GM18907 (cell line): ENCODE measurements around the gene SLITRK4.

ENCODE experiments used
- ATAC-seq: cut with Tn5 transposase; IDR thresholded peaks from one replicate; pipeline ENCODE4 v1.9.1; 2021; ENCODE audit warnings: mild to moderate bottlenecking, moderate library complexity; ENCODE audit not compliant: unreplicated experiment

Gene SLITRK4

GRCh38 chrX:143635915-143636314, at the start of gene SLITRK4:
Gene SLITRK4 (minus strand): TSS chrX:143636101. CDS start chrX:143631108, 4,993 bp downstream.
- no peak for ATAC-seq

DNA sequence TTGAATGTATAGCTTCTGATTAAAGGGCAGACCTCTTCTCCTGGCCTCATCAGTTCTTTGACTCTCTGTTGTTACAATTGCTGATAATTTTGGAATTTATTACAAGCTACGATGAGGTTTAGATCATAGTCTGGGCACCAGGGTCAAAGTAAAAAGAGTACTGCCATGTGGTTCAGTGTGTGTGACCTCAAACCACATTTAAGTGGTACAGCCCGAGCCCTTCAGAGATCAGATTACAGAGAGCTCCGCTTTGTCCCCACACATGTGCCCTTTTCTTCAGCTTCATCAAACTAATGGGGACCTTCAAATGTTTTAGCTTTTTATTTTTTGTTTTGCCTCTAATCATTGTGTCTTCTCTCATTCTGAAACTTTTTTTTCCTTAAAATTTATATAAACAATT, 47.6 kb upstream of the SLITRK4 start:
- ATAC-seq: no peak

DNA sequence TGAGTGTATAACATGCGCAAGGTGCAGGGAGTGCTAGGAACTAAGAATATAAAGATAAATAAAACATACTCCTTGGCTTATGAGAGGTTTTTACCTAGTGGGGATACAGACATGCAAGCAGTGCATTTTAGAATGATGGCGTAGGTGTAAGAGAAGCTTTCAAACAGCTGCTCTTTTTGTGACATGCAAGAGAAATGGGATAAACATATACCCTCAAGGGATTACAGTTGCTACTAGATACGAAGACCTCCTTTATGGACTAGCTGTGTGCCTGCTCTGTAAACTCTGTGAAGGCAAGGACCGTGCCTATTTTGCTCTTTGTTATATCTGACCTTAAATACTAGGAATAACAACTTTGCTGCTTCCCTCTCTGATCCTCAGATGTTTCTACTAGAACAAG, 39.0 kb upstream of the SLITRK4 start:
- ATAC-seq: no peak

GRCh38 chrX:143669395-143669794, 33.5 kb upstream of the SLITRK4 start:
- no peak for ATAC-seq

GRCh38 chrX:143664302-143664701, 28.4 kb upstream of the SLITRK4 start:
- no peak for ATAC-seq

- no peak for ATAC-seq
These were observed 27.9 kb upstream of the SLITRK4 start for GRCh38 chrX:143663755-143664154.

- no peak for ATAC-seq
These were observed 25.4 kb upstream of the SLITRK4 start for GRCh38 chrX:143661286-143661685.

DNA sequence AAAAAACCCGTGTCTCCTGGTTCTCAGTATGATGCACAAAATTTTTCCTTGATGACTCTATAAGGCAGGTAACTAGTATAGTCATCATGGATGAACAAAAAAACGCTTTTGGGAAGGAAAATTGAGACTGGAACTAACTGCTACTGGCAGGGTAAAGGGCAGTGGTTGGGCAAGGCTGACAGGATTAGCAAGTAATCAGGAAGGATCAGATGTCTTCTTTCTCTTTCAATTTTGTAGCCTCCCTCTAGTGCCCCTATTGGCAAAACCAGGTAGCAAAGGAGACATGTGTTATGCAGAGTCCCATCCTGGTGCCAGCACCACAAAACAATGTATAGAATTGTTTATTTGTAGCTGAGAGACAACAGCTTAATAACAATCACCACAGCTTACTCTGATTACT, 12.8 kb upstream of the SLITRK4 start:
- no peak for ATAC-seq

- ATAC-seq: no peak
These were observed 6.5 kb upstream of the SLITRK4 start for GRCh38 chrX:143642426-143642825.

DNA sequence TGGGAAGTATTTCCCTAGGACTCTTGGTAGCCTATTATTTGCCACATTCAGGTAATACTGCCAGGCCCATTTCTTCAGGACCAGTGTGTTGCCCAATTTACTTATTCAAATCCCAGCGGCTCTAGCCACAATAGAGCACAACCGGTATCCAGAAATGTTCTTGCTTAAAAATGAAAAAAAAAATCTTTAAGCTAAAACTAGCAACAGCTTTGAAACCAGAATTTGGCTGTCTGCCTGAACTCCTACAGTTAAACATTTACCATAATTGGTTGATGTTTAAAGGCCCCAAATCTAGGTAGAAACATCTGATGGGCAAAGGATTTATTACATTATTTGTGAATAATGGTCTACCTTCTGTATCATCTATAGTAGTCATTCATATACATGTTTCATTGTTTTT, 930 bp upstream of the SLITRK4 start:
- ATAC-seq: no peak

DNA sequence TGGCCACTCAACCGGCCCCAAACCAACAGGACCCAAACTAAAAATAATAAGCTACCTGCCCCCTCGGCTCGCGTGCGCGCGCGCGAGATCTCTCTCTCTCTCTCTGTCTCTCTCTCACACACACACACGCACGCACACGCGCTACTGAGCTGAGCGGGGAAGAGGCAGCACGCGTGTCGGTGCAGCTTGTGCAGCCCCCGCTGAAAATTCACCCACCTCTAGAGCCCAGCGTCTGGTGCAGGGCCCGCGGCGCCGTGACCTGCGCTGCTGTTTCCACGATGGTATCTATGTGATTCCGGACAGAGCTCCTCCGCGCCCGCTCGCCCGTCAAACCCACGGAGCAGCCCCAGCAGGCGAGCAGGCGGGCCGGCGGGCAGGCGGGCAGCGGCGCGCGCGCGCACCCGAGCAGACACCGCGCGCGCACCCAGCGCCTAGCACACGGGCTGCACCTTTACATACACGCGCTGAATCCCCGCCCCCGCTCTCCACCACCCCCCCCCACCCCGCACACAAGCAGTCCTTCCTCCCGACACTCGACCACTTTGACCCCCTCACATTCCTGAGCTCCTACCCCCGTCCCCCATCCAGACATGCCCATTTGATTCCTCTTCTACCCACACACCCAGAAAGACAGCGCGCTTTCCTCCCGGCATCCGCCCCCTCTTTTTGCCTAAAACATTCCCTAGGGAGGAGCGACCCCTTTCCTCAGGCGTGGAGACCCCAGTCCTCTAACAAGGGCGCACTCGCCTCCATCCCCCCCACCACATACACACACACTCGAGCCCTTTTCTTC, 1.0 kb downstream of the SLITRK4 start:
- no peak for ATAC-seq

DNA sequence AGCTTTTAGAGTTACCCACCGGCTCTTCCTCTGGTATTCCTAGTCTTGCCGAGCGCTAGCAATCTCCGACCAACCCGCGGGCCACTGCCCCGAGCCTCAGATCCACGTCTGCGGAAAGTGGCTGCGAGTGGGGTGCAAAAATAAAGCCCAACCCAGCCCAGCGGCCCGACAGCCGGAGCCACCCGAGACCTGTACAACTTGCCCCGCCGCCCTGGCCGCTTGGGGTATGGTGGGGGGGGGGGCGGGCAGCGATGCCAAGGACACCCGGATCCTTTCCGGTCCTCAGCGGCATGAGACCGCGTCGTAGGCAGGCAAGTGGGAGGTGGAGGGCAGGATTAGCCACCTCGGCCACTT, 1.6 kb downstream of the SLITRK4 start:
- ATAC-seq: no peak

DNA sequence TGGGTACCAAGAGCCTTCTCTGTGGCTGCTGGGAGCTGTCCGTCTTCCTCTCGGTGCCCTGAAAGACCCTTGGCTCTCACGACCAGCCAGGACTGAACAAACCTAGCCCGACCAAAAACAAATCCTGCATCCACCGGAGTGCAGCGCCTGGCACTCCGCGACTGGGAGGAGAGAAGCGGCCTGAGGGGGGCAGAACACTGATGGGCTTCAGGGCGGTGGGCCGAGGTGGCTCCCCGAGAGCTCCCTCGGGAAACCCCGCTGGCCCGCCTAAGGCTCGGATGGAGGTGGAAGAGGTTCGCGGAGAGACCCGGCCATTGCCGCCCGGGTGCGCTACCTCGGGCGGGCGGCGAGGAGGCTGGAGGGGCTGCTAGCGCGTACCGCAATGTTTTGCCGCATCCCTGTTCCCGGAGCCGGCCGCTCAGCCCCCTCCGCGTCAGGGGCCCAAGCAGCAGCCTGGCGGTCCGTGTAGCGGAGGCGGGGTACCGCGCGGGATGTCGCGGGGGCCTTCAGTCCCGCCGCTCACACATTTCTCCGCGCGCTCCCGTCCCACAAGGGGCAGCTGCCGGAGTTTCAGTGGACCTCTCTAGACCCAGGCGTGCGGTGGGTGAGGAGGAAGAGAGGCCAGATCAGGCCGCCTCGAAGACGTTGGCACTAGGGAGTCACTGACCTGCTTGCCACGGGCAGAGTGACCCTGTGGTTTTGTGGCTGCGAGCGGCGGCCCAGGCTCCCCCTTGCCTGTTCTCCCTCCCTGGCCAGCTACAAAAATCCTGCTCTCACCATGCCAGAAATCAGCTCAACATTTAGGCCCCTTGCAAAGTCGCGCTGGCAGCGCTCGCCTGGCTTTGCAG, 2.2 kb downstream of the SLITRK4 start:
- no peak for ATAC-seq

DNA sequence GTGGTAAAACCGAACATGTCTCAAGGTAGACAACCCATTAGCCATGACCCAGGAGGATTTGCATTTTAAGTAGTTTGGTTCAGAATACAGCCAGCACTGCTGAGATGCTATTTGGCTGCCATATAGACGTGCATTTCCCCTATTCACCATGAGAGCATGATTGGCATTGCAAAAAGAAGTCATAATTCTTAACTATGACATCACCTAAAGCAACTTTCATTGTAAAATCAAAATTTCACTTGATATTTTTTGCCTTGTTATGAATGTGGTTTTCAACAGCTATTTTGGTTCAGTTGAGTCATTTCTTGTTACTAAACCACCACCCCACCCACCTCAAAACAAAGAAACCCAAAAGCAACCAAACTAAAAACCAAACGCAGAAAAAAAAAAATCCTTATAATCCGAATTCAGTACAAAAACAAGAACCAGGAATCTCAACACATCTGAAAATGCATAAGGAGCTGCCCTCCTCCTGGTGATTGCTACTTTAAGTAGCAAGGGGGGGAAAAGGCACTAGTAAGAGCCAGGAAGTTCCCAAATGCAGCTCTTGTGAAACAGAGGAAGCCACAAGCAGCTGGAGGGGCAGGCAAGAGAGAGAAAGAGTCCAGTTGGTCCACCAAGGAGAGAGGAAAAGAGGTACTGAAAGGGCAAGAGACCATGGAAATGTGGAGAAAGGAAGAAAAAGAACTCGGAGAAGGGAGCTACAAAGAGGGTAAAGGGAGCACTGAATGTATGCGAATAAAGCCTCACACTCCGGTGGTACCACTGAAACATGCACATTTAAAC, 3.1 kb downstream of the SLITRK4 start:
- ATAC-seq: no peak

GRCh38 chrX:143623657-143624056, 12.2 kb downstream of the SLITRK4 start:
- no peak for ATAC-seq

- no peak for ATAC-seq
These were observed 14.6 kb downstream of the SLITRK4 start for GRCh38 chrX:143621276-143621675.

GRCh38 chrX:143615851-143616250, 20.1 kb downstream of the SLITRK4 start:
- no peak for ATAC-seq

- no peak for ATAC-seq
These were observed 34.1 kb downstream of the SLITRK4 start for GRCh38 chrX:143601809-143602208.

DNA sequence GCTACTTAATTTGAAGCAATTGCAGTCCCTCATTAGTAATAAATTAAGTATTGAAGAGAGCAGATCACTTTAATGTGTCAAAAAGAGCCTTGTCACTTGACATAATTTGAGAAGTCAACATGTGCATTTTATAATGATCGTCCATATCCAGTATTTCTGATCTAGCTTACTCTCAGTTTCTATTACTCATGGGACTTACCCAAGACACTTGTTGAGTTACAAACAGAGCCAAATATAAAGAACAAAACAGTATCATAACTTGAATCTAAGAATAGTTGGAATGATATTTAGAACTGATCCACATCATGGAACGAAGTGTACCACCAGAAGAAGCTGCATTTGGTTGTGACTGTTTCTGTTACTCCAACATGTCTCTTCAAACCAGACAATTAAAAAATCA, 54.7 kb downstream of the SLITRK4 start:
- ATAC-seq: no peak

DNA sequence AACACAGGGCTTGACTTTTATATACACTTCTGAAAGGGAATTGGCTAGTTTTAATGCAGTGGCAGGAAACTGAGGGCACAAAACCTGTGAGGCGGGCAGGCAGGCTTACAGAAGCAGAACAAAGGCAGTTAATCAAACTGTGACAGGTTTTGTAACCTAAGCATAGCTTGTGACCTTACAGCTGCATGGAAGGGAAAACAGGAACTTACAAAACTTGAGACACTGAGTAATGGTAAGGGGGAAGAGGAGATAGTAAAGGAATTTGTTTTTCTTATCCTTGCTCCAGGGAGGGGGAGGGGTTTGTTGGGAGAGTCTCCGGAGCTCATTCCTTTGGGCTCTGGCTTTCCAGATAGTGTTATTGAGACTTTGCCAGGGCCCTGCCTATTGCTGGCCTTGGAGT, 55.6 kb downstream of the SLITRK4 start:
- ATAC-seq: no peak
